ENCODE data around the gene KRT79. TPM values are rescaled to one million over a fixed set of nuclear protein-coding genes. Genes with fewer than 3 reads are reported as not detected.

The KRT79 gene
- total and polyA plus RNA-seq, 2 of the 8 experiments (the other 6 are each of a cell fraction or from before 2014, with no cell fraction given), result not detected

GRCh38 chr12:52851787-52852186 lies 17.7 kb upstream of the KRT79 start:
- ChIA-PET CTCF (ENCODE audit: partially characterized antibody) (interaction anchor here (0.7 to 2.2 kb wide), 5 partner anchors 12 to 33 kb away, joined by 3 to 5 read pairs (median 4); no protein-coding TSS in a partner anchor), POLR2A (ENCODE audit: partially characterized antibody) (no interaction called here)
- Histone ChIP-seq H3K27me3 (replicated peaks in 1 of 4; ENCODE audit: control insufficient read depth in 3 of 4, extremely low read depth in 1 of 4, insufficient read depth in 3 of 4, low read length in 3 of 4) (no peaks in the 10 kb centered on the region; a peak in 1 of 7 replicates), H3K9me3 (ENCODE audit: insufficient read depth in 2 of 2, low read depth in 1 of 2, low read length in 1 of 2) (no peaks in the 10 kb centered on the region), H3K4me1 (replicated peaks in 1 of 4; ENCODE audit: control insufficient read depth in 3 of 4, insufficient read depth in 4 of 4, low read length in 3 of 4) (no peaks in the 10 kb centered on the region), H3K14ac (ENCODE audit: insufficient read length) (no peak overlapping the region), H4K91ac (replicated peaks; ENCODE audit: insufficient read length, low read length) (no peak overlapping the region), H3K9ac (replicated peaks in 1 of 4; ENCODE audit: extremely low read depth in 1 of 4, low read depth in 3 of 4, low read length in 3 of 4) (no peak overlapping the region), H2AFZ (ENCODE audit: low read length) (no peak overlapping the region), H3K23ac (ENCODE audit: insufficient read length) (no peak overlapping the region), H3K79me2 (ENCODE audit: control insufficient read depth in 1 of 2, insufficient read depth in 2 of 2, low read length in 2 of 2) (no peaks in the 10 kb centered on the region), H3K56ac (replicated peaks; ENCODE audit: insufficient read length, low read depth, low read length) (no peak overlapping the region), H2AK5ac (ENCODE audit: low read depth, low read length) (no peak overlapping the region), H2BK20ac (ENCODE audit: low read length) (no peak overlapping the region), H4K8ac (ENCODE audit: extremely low read depth, insufficient read depth, low read length) (no peak overlapping the region), H3K23me2 (ENCODE audit: low read depth, low read length) (no peaks in the 10 kb centered on the region), H3K27ac (ENCODE audit: low read depth, low read length) (no peak overlapping the region), H3K4ac (replicated peaks; ENCODE audit: insufficient read length, low read depth, low read length) (no peak overlapping the region), H2BK120ac (replicated peaks; ENCODE audit: low read depth, low read length) (no peak overlapping the region), H3K4me2 (ENCODE audit: insufficient read depth in 1 of 2, low read depth in 2 of 2, low read length in 2 of 2) (no peak overlapping the region), H3K18ac (ENCODE audit: extremely low read depth, low read length) (no peak overlapping the region), H3K4me3 (ENCODE audit: extremely low read depth in 1 of 4, insufficient read depth in 2 of 4, low read depth in 3 of 4, low read length in 4 of 4) (no peak overlapping the region), H2BK15ac (ENCODE audit: low read length) (no peak overlapping the region), H2BK12ac (ENCODE audit: low read depth, low read length) (no peak overlapping the region), H4K20me1 (replicated peaks in 1 of 2; ENCODE audit: control insufficient read depth in 1 of 2, insufficient read depth in 2 of 2, low read length in 2 of 2) (no peaks in the 10 kb centered on the region), H3K36me3 (ENCODE audit: control insufficient read depth in 2 of 4, insufficient read depth in 4 of 4, low read length in 3 of 4) (no peaks in the 10 kb centered on the region), H4K5ac (ENCODE audit: insufficient read length, low read depth, low read length) (no peak overlapping the region), H3K79me1 (ENCODE audit: low read depth, low read length) (no peaks in the 10 kb centered on the region), H2BK5ac (ENCODE audit: low read depth, low read length) (no peak overlapping the region)
- FAIRE-seq (no peak), DNase-seq (ENCODE audit: low read depth in 1 of 2, low spot score in 2 of 2) (no peak)
- TF ChIP-seq PHF8 (conservative IDR thresholded peaks at IDR 0.05; ENCODE audit: low read depth, low read length), result no peak
- TF ChIP-seq TBP (IDR thresholded peaks at IDR 0.05; ENCODE audit: low read depth, low read length), result no peak
- TF ChIP-seq BCL11A (IDR thresholded peaks at IDR 0.05; ENCODE audit: low read depth in 2 of 2, low read length in 2 of 2), result no peak
- TF ChIP-seq POLR2AphosphoS5 (IDR thresholded peaks at IDR 0.05; ENCODE audit: low read depth, low read length), result no peak
- TF ChIP-seq CTBP2 (IDR thresholded peaks at IDR 0.05; ENCODE audit: borderline replicate concordance, insufficient read depth, insufficient read length, low read length), result no peak

Data from H1 (cell line).